IPS-15b (cell line): ENCODE data around the gene PEBP1.

ENCODE experiments used
- H3K27me3 ChIP-seq: one replicate; pipeline ENCODE4 v1.6.1; 2013; ENCODE audit warnings: low read length; ENCODE audit not compliant: control insufficient read depth, insufficient read depth
- H3K36me3 ChIP-seq: one replicate; pipeline ENCODE4 v1.6.1; 2013; ENCODE audit warnings: low read length; ENCODE audit not compliant: control insufficient read depth, insufficient read depth
- H3K4me1 ChIP-seq: one replicate; pipeline ENCODE4 v1.6.1; 2013; ENCODE audit warnings: mild to moderate bottlenecking, low read length; ENCODE audit not compliant: control insufficient read depth, insufficient read depth
- H3K4me3 ChIP-seq: one replicate; pipeline ENCODE4 v1.5.1; 2013; ENCODE audit warnings: low read depth, low read length
- H3K9ac ChIP-seq: one replicate; pipeline ENCODE4 v1.6.1; 2013; ENCODE audit warnings: low read depth, mild to moderate bottlenecking, low read length
- H3K9me3 ChIP-seq: one replicate; pipeline ENCODE4 v1.6.1; 2013; ENCODE audit warnings: mild to moderate bottlenecking, low read length; ENCODE audit not compliant: control insufficient read depth, insufficient read depth

Gene PEBP1

GRCh38 chr12:118135788-118136558 is at the start of gene PEBP1:
TSS of gene PEBP1 (plus strand) at chr12:118136124. CDS start at chr12:118136210, 86 bp downstream.
- peak within 1 kb of the TSS; percentile 86 for H3K4me3 ChIP-seq
- H3K4me1 ChIP-seq, result no peaks in the 10 kb centered on the region
- peaks cover 24% of the 10 kb centered on the region for H3K36me3 ChIP-seq
- no peaks in the 10 kb centered on the region for H3K9me3 ChIP-seq
- H3K27me3 ChIP-seq, result no peaks in the 10 kb centered on the region
- H3K9ac ChIP-seq, result peak within 1 kb of the TSS; percentile 88

- Histone ChIP-seq H3K27me3 (no peaks in the 10 kb centered on the region), H3K4me1 (no peaks in the 10 kb centered on the region), H3K36me3 (peaks cover 26% of the 10 kb centered on the region), H3K9me3 (no peaks in the 10 kb centered on the region), H3K4me3 (no peak overlapping the region), H3K9ac (no peak overlapping the region)
Observed at GRCh38 chr12:118089782-118090181, 46.1 kb upstream of the PEBP1 start.

- H3K9me3 ChIP-seq, result no peaks in the 10 kb centered on the region
- peaks cover 35% of the 10 kb centered on the region for H3K36me3 ChIP-seq
Observed at GRCh38 chr12:118094039-118094438, 41.9 kb upstream of the PEBP1 start.

GRCh38 chr12:118098401-118098800 is 37.5 kb upstream of the PEBP1 start:
- Histone ChIP-seq H3K4me1 (peaks cover 7% of the 10 kb centered on the region), H3K9ac (no peak overlapping the region), H3K36me3 (peaks cover 26% of the 10 kb centered on the region), H3K9me3 (no peaks in the 10 kb centered on the region), H3K27me3 (no peaks in the 10 kb centered on the region), H3K4me3 (no peak overlapping the region)

More at GRCh38 chr12:118094039-118094438, 41.9 kb upstream of the PEBP1 start:
- H3K4me3 ChIP-seq, result no peak overlapping the region
- H3K9ac ChIP-seq, result no peak overlapping the region
- H3K4me1 ChIP-seq, result peaks cover 3% of the 10 kb centered on the region
- no peaks in the 10 kb centered on the region for H3K27me3 ChIP-seq

- no peak overlapping the region for H3K4me3 ChIP-seq
- peaks cover 23% of the 10 kb centered on the region for H3K36me3 ChIP-seq
- peaks cover 7% of the 10 kb centered on the region for H3K4me1 ChIP-seq
- no peaks in the 10 kb centered on the region for H3K9me3 ChIP-seq
- no peak overlapping the region for H3K9ac ChIP-seq
- H3K27me3 ChIP-seq, result no peaks in the 10 kb centered on the region
Observed at GRCh38 chr12:118098911-118099671, 36.8 kb upstream of the PEBP1 start.

- Histone ChIP-seq H3K9ac (no peak overlapping the region), H3K36me3 (peaks cover 17% of the 10 kb centered on the region), H3K4me3 (no peak overlapping the region), H3K9me3 (no peaks in the 10 kb centered on the region), H3K27me3 (no peaks in the 10 kb centered on the region), H3K4me1 (peaks cover 7% of the 10 kb centered on the region)
Observed at GRCh38 chr12:118101051-118101450, 34.9 kb upstream of the PEBP1 start.

GRCh38 chr12:118102070-118102469 is 33.9 kb upstream of the PEBP1 start:
- Histone ChIP-seq H3K4me1 (peaks cover 10% of the 10 kb centered on the region), H3K9me3 (no peaks in the 10 kb centered on the region), H3K36me3 (peaks cover 12% of the 10 kb centered on the region), H3K4me3 (peak overlapping the region; percentile 61), H3K27me3 (no peaks in the 10 kb centered on the region), H3K9ac (no peak overlapping the region)

GRCh38 chr12:118102609-118103008 is 33.3 kb upstream of the PEBP1 start:
- Histone ChIP-seq H3K9me3 (no peaks in the 10 kb centered on the region), H3K9ac (peak overlapping the region; percentile 97), H3K4me3 (peak overlapping the region; percentile 61), H3K27me3 (no peaks in the 10 kb centered on the region), H3K4me1 (peaks cover 11% of the 10 kb centered on the region), H3K36me3 (peaks cover 11% of the 10 kb centered on the region)

- H3K4me1 ChIP-seq, result peaks cover 11% of the 10 kb centered on the region
Observed at GRCh38 chr12:118103201-118103600, 32.7 kb upstream of the PEBP1 start.

GRCh38 chr12:118103601-118104382 is 32.1 kb upstream of the PEBP1 start, which contains the start of gene VSIG10:
TSS of gene VSIG10 (minus strand) at chr12:118104011. CDS start at chr12:118103671, 340 bp downstream.
- Histone ChIP-seq H3K4me3 (peak within 1 kb of the TSS; percentile 61), H3K9ac (peak within 1 kb of the TSS; percentile 97), H3K36me3 (peaks cover 8% of the 10 kb centered on the region), H3K4me1 (peaks cover 8% of the 10 kb centered on the region), H3K9me3 (no peaks in the 10 kb centered on the region), H3K27me3 (no peaks in the 10 kb centered on the region)

More at GRCh38 chr12:118103201-118103600, 32.7 kb upstream of the PEBP1 start:
- Histone ChIP-seq H3K9me3 (no peaks in the 10 kb centered on the region), H3K9ac (peak overlapping the region; percentile 97), H3K27me3 (no peaks in the 10 kb centered on the region), H3K4me3 (peak overlapping the region; percentile 61), H3K36me3 (peaks cover 11% of the 10 kb centered on the region)

- H3K36me3 ChIP-seq, result no peaks in the 10 kb centered on the region
- H3K4me1 ChIP-seq, result peaks cover 7% of the 10 kb centered on the region
- H3K27me3 ChIP-seq, result no peaks in the 10 kb centered on the region
- no peak overlapping the region for H3K4me3 ChIP-seq
- H3K9me3 ChIP-seq, result no peaks in the 10 kb centered on the region
- no peak overlapping the region for H3K9ac ChIP-seq
Observed at GRCh38 chr12:118107011-118107410, 28.9 kb upstream of the PEBP1 start.
